RWPE2 (cell line): ENCODE measurements around the gene ATP12A.

ENCODE experiments used
- ATAC-seq: fragments of 200-7000 bp; cut with Tn5 transposase; 3 replicates; pipeline ENCODE4 v1.9.1; 2021; ENCODE audit warnings: low read depth
- DNase-seq: peaks from one replicate; pipeline ENCODE4 v3.0.0-alpha.2; 2020; ENCODE audit warnings: low spot score
- H3K27ac ChIP-seq: fragments of 450-650 bp; 2 replicates; pipeline ENCODE4 v1.5.1; 2017; ENCODE audit warnings: mild to moderate bottlenecking; ENCODE audit not compliant: poor library complexity, severe bottlenecking
- H3K27me3 ChIP-seq: fragments of 250-450 bp; sonication (Bioruptor Pico); 2 replicates; pipeline ENCODE4 v1.5.1; 2021; ENCODE audit warnings: mild to moderate bottlenecking, moderate library complexity; ENCODE audit not compliant: insufficient read depth, poor library complexity, severe bottlenecking
- H3K36me3 ChIP-seq: fragments of 250-450 bp; sonication (Bioruptor Pico); 2 replicates; pipeline ENCODE4 v1.5.1; 2020; ENCODE audit warnings: low read depth, mild to moderate bottlenecking, moderate library complexity
- H3K4me1 ChIP-seq: fragments of 250-450 bp; sonication (Bioruptor Pico); 2 replicates; pipeline ENCODE4 v1.5.1; 2021; ENCODE audit warnings: mild to moderate bottlenecking, moderate library complexity; ENCODE audit not compliant: insufficient read depth, poor library complexity, severe bottlenecking
- H3K4me3 ChIP-seq: fragments of 250-450 bp; sonication (Bioruptor Pico); 2 replicates; pipeline ENCODE4 v1.5.1; 2021; ENCODE audit warnings: mild to moderate bottlenecking, moderate library complexity; ENCODE audit not compliant: severe bottlenecking
- H3K9me3 ChIP-seq: fragments of 250-450 bp; sonication (Bioruptor Pico); 2 replicates; pipeline ENCODE4 v1.5.1; 2021; ENCODE audit warnings: mild to moderate bottlenecking, moderate library complexity; ENCODE audit not compliant: severe bottlenecking
- TF ChIP-seq, protein P1 (sequence below): fragments of 450-650 bp; IDR thresholded peaks from one replicate; pipeline ENCODE4 v1.5.1; 2017; ENCODE audit warnings: mild to moderate bottlenecking, moderate library complexity; ENCODE audit not compliant: poor library complexity, severe bottlenecking

ATP12A gene

DNA sequence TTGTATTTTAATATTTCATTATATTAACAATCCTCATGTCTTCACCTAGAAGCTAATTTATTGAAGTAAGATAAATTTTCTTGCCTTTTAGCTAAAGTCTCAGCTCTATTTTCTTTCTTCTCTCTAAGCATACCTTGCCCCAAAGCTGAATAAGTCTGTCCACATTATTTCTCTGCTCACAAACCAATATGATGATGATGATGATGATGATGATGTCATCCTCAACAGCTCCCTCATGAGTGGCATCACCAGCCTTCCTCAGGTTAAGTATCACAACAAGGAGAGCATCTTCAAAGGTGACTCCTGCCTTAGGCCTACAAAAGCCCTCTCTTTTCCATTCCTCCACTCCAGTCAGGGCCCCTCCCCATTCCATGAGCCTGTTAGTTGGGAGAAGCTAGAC is 31.9 kb upstream of the ATP12A start:
- no peak for ATAC-seq
- Histone ChIP-seq H3K9me3 (no peaks in the 10 kb centered on the region), H3K4me3 (no peak overlapping the region), H3K4me1 (peaks cover 7% of the 10 kb centered on the region), H3K27ac (no peak overlapping the region), H3K27me3 (no peaks in the 10 kb centered on the region), H3K36me3 (no peaks in the 10 kb centered on the region)
- TF ChIP-seq, protein P1, sequence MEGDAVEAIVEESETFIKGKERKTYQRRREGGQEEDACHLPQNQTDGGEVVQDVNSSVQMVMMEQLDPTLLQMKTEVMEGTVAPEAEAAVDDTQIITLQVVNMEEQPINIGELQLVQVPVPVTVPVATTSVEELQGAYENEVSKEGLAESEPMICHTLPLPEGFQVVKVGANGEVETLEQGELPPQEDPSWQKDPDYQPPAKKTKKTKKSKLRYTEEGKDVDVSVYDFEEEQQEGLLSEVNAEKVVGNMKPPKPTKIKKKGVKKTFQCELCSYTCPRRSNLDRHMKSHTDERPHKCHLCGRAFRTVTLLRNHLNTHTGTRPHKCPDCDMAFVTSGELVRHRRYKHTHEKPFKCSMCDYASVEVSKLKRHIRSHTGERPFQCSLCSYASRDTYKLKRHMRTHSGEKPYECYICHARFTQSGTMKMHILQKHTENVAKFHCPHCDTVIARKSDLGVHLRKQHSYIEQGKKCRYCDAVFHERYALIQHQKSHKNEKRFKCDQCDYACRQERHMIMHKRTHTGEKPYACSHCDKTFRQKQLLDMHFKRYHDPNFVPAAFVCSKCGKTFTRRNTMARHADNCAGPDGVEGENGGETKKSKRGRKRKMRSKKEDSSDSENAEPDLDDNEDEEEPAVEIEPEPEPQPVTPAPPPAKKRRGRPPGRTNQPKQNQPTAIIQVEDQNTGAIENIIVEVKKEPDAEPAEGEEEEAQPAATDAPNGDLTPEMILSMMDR = no peak
- DNase-seq = no peak

DNA sequence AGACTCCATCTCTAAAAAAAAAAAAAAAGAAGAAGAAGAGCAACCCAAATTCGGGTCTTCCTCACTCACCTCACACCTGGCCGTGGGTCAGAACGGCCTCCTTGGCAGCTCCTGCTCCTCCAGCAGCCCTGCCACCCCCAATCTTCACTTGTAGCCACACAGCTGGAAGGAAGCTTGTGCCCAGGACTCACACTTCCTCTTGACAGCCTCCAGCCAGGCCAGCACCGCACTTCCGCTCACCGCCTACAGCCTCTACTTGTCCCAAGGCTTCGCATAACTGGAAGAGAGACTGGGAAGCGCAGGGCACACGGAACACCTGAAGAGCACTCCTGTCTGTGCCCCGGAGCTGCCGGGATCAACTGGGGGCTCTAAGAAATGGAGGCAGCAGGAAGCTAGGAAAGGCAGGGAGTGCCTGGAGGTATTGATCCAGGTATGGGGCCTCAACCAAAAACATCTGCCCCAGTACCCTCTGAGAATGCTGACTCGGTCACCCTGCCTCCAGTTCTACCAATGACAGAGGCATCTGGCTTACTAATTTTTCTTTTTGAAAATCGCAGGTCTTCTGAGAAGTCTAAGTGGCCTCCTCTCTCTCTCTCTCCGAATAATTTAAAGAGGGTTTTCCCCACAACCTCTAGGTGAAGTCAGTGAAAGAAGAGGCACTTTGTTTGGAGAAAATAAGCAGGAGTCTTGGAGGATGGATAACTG is 31.1 kb upstream of the ATP12A start:
- DNase-seq = no peak
- no peak for ATAC-seq
- Histone ChIP-seq H3K9me3 (no peaks in the 10 kb centered on the region), H3K27me3 (no peaks in the 10 kb centered on the region), H3K36me3 (no peaks in the 10 kb centered on the region), H3K4me3 (no peak overlapping the region), H3K4me1 (peaks cover 7% of the 10 kb centered on the region), H3K27ac (no peak overlapping the region)
- TF ChIP-seq, protein P1 = no peak

DNA sequence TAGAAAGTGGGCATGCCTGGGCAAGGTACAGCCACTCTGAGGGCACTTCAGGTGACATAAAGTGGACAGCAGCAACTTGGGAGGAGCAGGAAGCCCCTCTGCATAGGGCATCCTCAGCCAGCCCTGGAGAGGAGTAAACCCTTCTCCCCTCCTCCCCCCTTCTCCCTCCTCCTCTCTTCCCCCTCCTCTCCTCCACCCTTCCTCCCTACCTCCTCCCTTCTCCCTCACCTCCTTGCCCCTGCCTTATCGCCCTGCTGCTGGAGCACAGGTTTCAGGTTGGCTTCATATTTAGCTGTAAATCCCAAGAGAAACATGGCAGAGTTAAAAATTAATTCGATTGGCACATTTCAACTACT is 30.5 kb upstream of the ATP12A start:
- H3K9me3 ChIP-seq = no peaks in the 10 kb centered on the region
- peaks cover 7% of the 10 kb centered on the region for H3K4me1 ChIP-seq
- no peaks in the 10 kb centered on the region for H3K27me3 ChIP-seq
- TF ChIP-seq, protein P1 = no peak
- H3K36me3 ChIP-seq = no peaks in the 10 kb centered on the region
- no peak overlapping the region for H3K4me3 ChIP-seq
- DNase-seq (no peak), ATAC-seq (no peak)
- no peak overlapping the region for H3K27ac ChIP-seq

DNA sequence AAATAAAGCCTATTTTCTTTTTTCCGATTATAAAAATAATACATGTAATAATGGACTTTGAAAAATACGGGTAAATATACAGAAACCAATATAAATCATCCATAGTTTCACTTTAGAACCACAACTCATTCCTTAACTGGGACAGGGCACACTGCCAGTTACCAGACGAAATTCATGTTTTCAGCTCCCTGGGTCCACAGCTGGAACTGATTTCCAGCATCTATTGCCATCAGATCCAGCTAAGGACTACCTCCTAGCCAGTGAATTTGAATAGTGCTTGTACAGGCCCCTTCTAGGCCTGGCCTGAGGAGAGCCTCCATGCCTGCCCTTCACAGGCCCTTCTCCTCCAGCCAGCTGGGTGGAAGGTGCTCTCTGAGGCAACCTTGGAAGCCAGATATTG is 30.0 kb upstream of the ATP12A start:
- Histone ChIP-seq H3K36me3 (no peaks in the 10 kb centered on the region), H3K4me3 (no peak overlapping the region), H3K9me3 (no peaks in the 10 kb centered on the region), H3K27me3 (no peaks in the 10 kb centered on the region), H3K4me1 (peaks cover 7% of the 10 kb centered on the region), H3K27ac (no peak overlapping the region)
- ATAC-seq (no peak), DNase-seq (no peak)
- TF ChIP-seq, protein P1 = no peak

DNA sequence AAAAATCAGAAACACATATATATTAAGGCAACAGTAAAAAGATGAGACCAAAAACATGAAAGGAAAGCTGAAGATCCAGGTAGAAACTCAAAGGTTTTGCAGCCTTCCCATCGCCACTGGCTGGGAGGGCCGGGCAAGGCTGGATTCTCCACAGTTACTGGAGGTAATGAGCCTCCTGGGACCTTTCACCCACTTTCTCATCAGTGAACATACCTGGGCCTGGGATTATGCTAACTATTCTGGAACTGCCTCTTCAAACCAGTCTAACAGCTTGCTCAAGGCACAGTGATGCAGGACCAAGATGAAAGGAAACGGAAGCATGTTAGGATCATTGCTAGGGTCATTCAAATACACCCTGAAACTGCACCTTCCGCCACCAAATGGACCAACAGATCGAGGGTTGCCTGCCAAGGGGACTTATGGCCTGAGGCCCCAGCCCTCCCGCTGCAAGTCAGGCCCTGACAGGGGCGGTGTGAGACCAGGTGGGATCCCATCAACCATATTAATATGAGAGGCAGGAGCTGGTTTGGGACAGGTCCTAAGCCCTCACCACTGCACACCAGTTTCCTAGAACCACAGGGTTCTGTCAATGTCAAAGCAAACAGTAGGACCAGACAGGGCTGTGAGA is 28.4 kb upstream of the ATP12A start:
- no peaks in the 10 kb centered on the region for H3K36me3 ChIP-seq
- ATAC-seq = no peak; the same call in 2 of the 3 replicates
- DNase-seq = no peak
- H3K27me3 ChIP-seq = no peaks in the 10 kb centered on the region
- TF ChIP-seq, protein P1 = no peak
- H3K27ac ChIP-seq = no peak overlapping the region
- H3K4me1 ChIP-seq = peaks cover 7% of the 10 kb centered on the region
- H3K4me3 ChIP-seq = no peak overlapping the region
- no peaks in the 10 kb centered on the region for H3K9me3 ChIP-seq
